ENCODE measurements around the gene DGKQ. TPM values are rescaled to one million over a fixed set of nuclear protein-coding genes. Genes with fewer than 3 reads are reported as not detected.

The DGKQ gene
- total and polyA plus RNA-seq, 9 of the 15 experiments (the other 6 are each of a cell fraction or from before 2014, with no cell fraction given): 0.17 to 22.0 (median 5.6) TPM

- peak; percentile 56 for TF ChIP-seq HMGN3 (IDR thresholded peaks at IDR 0.05; ENCODE audit: borderline replicate concordance, extremely low read depth, insufficient read length, low read depth, low read length)
- TF ChIP-seq ELK1 (CRISPR knock-in tag; IDR thresholded peaks at IDR 0.05): no peak
- no peak for TF ChIP-seq ZBTB17 (CRISPR knock-in tag; IDR thresholded peaks at IDR 0.05)
- no peak for TF ChIP-seq NKRF (IDR thresholded peaks at IDR 0.05; ENCODE audit: borderline replicate concordance)
- TF ChIP-seq TCF7L2 (IDR thresholded peaks at IDR 0.05; ENCODE audit: low read depth, low read length): no peak
- TF ChIP-seq ZBTB1 (CRISPR knock-in tag; IDR thresholded peaks at IDR 0.05; ENCODE audit: borderline replicate concordance, low read depth): no peak
- 0 out of 2 replicates have a peak, but pooled peaks have one; percentile 64 for TF ChIP-seq MTA3 (IDR thresholded peaks at IDR 0.05; ENCODE audit: borderline replicate concordance)
- no peak for TF ChIP-seq ZNF707 (CRISPR knock-in tag; conservative IDR thresholded peaks at IDR 0.05)
- peak; percentile 4 for TF ChIP-seq POLR3A (IDR thresholded peaks at IDR 0.05; ENCODE audit: borderline replicate concordance, extremely low read depth, insufficient read depth, insufficient read length)
- no peak for TF ChIP-seq HMG20B (CRISPR knock-in tag; IDR thresholded peaks at IDR 0.05)
- TF ChIP-seq ZNF143 (CRISPR knock-in tag; IDR thresholded peaks at IDR 0.05): no peak
- TF ChIP-seq MED1 (CRISPR knock-in tag; IDR thresholded peaks at IDR 0.05; ENCODE audit: borderline replicate concordance): no peak
- TF ChIP-seq THRB (CRISPR knock-in tag; conservative IDR thresholded peaks at IDR 0.05): no peak
- TF ChIP-seq NR3C1 (CRISPR knock-in tag; IDR thresholded peaks at IDR 0.05): no peak
- TF ChIP-seq TFAP4 (CRISPR knock-in tag; IDR thresholded peaks at IDR 0.05; ENCODE audit: borderline replicate concordance): peak; percentile 60; the same call in 1 of the 2 replicates
- peak; percentile 43 to 92 (median 80) for TF ChIP-seq YY1 (IDR thresholded peaks at IDR 0.05; ENCODE audit: borderline replicate concordance in 1 of 3, control insufficient read depth in 1 of 3, extremely low read depth in 1 of 3, insufficient read depth in 3 of 3, insufficient read length in 1 of 3, insufficient replicate concordance in 2 of 3, low read depth in 1 of 3, low read length in 2 of 3)
- peak; percentile 55 for TF ChIP-seq ATF7 (IDR thresholded peaks at IDR 0.05)
Observed at GRCh38 chr4:985123-985830, 11.9 kb upstream of the DGKQ start (continued).
